Measurements from ENCODE around the gene PLEKHN1. TPM values are rescaled to one million over a fixed set of nuclear protein-coding genes. Genes with fewer than 3 reads are reported as not detected.
A peak's percentile ranks its signal among the peaks of the same experiment; 100 is the strongest.

Gene PLEKHN1
- total and polyA plus RNA-seq, 2 donors from 2014 or later: 14.3 TPM; not detected in 1

GRCh38 chr1:942864-943533, 23.3 kb upstream of the PLEKHN1 start:
- TF ChIP-seq, protein P1, sequence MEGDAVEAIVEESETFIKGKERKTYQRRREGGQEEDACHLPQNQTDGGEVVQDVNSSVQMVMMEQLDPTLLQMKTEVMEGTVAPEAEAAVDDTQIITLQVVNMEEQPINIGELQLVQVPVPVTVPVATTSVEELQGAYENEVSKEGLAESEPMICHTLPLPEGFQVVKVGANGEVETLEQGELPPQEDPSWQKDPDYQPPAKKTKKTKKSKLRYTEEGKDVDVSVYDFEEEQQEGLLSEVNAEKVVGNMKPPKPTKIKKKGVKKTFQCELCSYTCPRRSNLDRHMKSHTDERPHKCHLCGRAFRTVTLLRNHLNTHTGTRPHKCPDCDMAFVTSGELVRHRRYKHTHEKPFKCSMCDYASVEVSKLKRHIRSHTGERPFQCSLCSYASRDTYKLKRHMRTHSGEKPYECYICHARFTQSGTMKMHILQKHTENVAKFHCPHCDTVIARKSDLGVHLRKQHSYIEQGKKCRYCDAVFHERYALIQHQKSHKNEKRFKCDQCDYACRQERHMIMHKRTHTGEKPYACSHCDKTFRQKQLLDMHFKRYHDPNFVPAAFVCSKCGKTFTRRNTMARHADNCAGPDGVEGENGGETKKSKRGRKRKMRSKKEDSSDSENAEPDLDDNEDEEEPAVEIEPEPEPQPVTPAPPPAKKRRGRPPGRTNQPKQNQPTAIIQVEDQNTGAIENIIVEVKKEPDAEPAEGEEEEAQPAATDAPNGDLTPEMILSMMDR (IDR thresholded peaks at IDR 0.05; ENCODE audit: borderline replicate concordance, extremely low read depth, insufficient read depth): no peak
- intact Hi-C loops (cut with DNase I): no loop called here
- peak in 3 of 5 donors; percentile 32 to 83 (median 67) for DNase-seq

GRCh38 chr1:943545-944340, 22.5 kb upstream of the PLEKHN1 start:
- Histone ChIP-seq H3K9ac (ENCODE audit: low read length in 3 of 3) (no peak overlapping the region), H3K9me3 (ENCODE audit: control insufficient read depth in 2 of 3, insufficient read depth in 1 of 3, low read length in 3 of 3) (no peaks in the 10 kb centered on the region), H3K27me3 (ENCODE audit: control insufficient read depth, insufficient read depth, low read length) (no peaks in the 10 kb centered on the region), H3K36me3 (ENCODE audit: control insufficient read depth in 2 of 3, insufficient read depth in 3 of 3, low read length in 3 of 3) (peaks cover 0 to 7% (median 5%) of the 10 kb centered on the region in 3 donors), H3K4me1 (ENCODE audit: control insufficient read depth in 2 of 3, insufficient read depth in 2 of 3, low read depth in 1 of 3, low read length in 3 of 3) (peaks cover 0 to 24% (median 0%) of the 10 kb centered on the region in 3 donors), H3K27ac (ENCODE audit: low read depth in 2 of 2, low read length in 2 of 2) (peak overlapping the region; percentile 53 to 71), H3K4me3 (ENCODE audit: low read length in 3 of 3) (no peak overlapping the region)
- DNase-seq (peak in 1 of 5 donors; percentile 72), FAIRE-seq (no peak)
- TF ChIP-seq, protein P1 (IDR thresholded peaks at IDR 0.05; ENCODE audit: borderline replicate concordance, extremely low read depth, insufficient read depth): no peak
- intact Hi-C loops (cut with DNase I): no loop called here

More at GRCh38 chr1:942864-943533, 23.3 kb upstream of the PLEKHN1 start:
- no peaks in the 10 kb centered on the region for H3K27me3 ChIP-seq (ENCODE audit: control insufficient read depth, insufficient read depth, low read length)
- FAIRE-seq: no peak
- peak overlapping the region; percentile 71 to 75 for H3K27ac ChIP-seq (ENCODE audit: low read depth in 2 of 2, low read length in 2 of 2)
- H3K4me3 ChIP-seq (ENCODE audit: low read length in 3 of 3): no peak overlapping the region
- peaks cover 0 to 31% (median 0%) of the 10 kb centered on the region in 3 donors for H3K4me1 ChIP-seq (ENCODE audit: control insufficient read depth in 2 of 3, insufficient read depth in 2 of 3, low read depth in 1 of 3, low read length in 3 of 3)
- H3K9ac ChIP-seq (ENCODE audit: low read length in 3 of 3): peak overlapping the region in 1 of 3 donors; percentile 46
- H3K36me3 ChIP-seq (ENCODE audit: control insufficient read depth in 2 of 3, insufficient read depth in 3 of 3, low read length in 3 of 3): peaks cover 0 to 5% (median 4%) of the 10 kb centered on the region in 3 donors
- no peaks in the 10 kb centered on the region for H3K9me3 ChIP-seq (ENCODE audit: control insufficient read depth in 2 of 3, insufficient read depth in 1 of 3, low read length in 3 of 3)

- H3K27ac ChIP-seq (ENCODE audit: low read depth in 2 of 2, low read length in 2 of 2): peak overlapping the region; percentile 28 to 71
- TF ChIP-seq, protein P1 (IDR thresholded peaks at IDR 0.05; ENCODE audit: borderline replicate concordance, extremely low read depth, insufficient read depth): no peak
- no peak overlapping the region for H3K9ac ChIP-seq (ENCODE audit: low read length in 3 of 3)
- DNase-seq (peak; percentile 87 to 96 (median 91)), FAIRE-seq (no peak)
- intact Hi-C loops (cut with DNase I): no loop called here
- H3K9me3 ChIP-seq (ENCODE audit: control insufficient read depth in 2 of 3, insufficient read depth in 1 of 3, low read length in 3 of 3): no peaks in the 10 kb centered on the region
- no peaks in the 10 kb centered on the region for H3K27me3 ChIP-seq (ENCODE audit: control insufficient read depth, insufficient read depth, low read length)
- no peak overlapping the region for H3K4me3 ChIP-seq (ENCODE audit: low read length in 3 of 3)
- peaks cover 0 to 10% (median 9%) of the 10 kb centered on the region in 3 donors for H3K36me3 ChIP-seq (ENCODE audit: control insufficient read depth in 2 of 3, insufficient read depth in 3 of 3, low read length in 3 of 3)
- H3K4me1 ChIP-seq (ENCODE audit: control insufficient read depth in 2 of 3, insufficient read depth in 2 of 3, low read depth in 1 of 3, low read length in 3 of 3): peaks cover 0 to 17% (median 0%) of the 10 kb centered on the region in 3 donors
Observed at GRCh38 chr1:944341-945325, 21.6 kb upstream of the PLEKHN1 start.

Measured in kidney (tissue), 14 donors.